ENCODE results near the gene FAM72A.

- TF ChIP-seq ZNF121 (tag by site-specific recombination; IDR thresholded peaks at IDR 0.05): no peak
- TF ChIP-seq, protein P1, sequence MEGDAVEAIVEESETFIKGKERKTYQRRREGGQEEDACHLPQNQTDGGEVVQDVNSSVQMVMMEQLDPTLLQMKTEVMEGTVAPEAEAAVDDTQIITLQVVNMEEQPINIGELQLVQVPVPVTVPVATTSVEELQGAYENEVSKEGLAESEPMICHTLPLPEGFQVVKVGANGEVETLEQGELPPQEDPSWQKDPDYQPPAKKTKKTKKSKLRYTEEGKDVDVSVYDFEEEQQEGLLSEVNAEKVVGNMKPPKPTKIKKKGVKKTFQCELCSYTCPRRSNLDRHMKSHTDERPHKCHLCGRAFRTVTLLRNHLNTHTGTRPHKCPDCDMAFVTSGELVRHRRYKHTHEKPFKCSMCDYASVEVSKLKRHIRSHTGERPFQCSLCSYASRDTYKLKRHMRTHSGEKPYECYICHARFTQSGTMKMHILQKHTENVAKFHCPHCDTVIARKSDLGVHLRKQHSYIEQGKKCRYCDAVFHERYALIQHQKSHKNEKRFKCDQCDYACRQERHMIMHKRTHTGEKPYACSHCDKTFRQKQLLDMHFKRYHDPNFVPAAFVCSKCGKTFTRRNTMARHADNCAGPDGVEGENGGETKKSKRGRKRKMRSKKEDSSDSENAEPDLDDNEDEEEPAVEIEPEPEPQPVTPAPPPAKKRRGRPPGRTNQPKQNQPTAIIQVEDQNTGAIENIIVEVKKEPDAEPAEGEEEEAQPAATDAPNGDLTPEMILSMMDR (tag by site-specific recombination; IDR thresholded peaks at IDR 0.05): no peak
- no peak for TF ChIP-seq BCL11A (tag by site-specific recombination; IDR thresholded peaks at IDR 0.05; ENCODE audit: low read depth)
- no peak for TF ChIP-seq ZNF530 (tag by site-specific recombination; IDR thresholded peaks at IDR 0.05; ENCODE audit: low read depth)
- TF ChIP-seq ZNF221 (tag by site-specific recombination; IDR thresholded peaks at IDR 0.05; ENCODE audit: borderline replicate concordance): no peak
- TF ChIP-seq, protein P2, sequence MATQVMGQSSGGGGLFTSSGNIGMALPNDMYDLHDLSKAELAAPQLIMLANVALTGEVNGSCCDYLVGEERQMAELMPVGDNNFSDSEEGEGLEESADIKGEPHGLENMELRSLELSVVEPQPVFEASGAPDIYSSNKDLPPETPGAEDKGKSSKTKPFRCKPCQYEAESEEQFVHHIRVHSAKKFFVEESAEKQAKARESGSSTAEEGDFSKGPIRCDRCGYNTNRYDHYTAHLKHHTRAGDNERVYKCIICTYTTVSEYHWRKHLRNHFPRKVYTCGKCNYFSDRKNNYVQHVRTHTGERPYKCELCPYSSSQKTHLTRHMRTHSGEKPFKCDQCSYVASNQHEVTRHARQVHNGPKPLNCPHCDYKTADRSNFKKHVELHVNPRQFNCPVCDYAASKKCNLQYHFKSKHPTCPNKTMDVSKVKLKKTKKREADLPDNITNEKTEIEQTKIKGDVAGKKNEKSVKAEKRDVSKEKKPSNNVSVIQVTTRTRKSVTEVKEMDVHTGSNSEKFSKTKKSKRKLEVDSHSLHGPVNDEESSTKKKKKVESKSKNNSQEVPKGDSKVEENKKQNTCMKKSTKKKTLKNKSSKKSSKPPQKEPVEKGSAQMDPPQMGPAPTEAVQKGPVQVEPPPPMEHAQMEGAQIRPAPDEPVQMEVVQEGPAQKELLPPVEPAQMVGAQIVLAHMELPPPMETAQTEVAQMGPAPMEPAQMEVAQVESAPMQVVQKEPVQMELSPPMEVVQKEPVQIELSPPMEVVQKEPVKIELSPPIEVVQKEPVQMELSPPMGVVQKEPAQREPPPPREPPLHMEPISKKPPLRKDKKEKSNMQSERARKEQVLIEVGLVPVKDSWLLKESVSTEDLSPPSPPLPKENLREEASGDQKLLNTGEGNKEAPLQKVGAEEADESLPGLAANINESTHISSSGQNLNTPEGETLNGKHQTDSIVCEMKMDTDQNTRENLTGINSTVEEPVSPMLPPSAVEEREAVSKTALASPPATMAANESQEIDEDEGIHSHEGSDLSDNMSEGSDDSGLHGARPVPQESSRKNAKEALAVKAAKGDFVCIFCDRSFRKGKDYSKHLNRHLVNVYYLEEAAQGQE (tag by site-specific recombination; IDR thresholded peaks at IDR 0.05): no peak
- TF ChIP-seq ZFHX2 (tag by site-specific recombination; conservative IDR thresholded peaks at IDR 0.05): no peak
Measured at GRCh38 chr1:206145771-206146290, 56.8 kb downstream of the FAM72A start.

All from HEK293 (cell line).